ENCODE data around the gene LHB. TPM values are rescaled to one million over a fixed set of nuclear protein-coding genes. Genes with fewer than 3 reads are reported as not detected.
A peak's percentile ranks its signal among the peaks of the same experiment; 100 is the strongest.
"Not testable (repeated sequence)": the region's sequence is repeated elsewhere in the genome, so short reads cannot be mapped to it uniquely, and the experiment has no call there.

LHB gene
- total RNA-seq, 1 experiment from 2014 or later: 1.6 TPM

DNA sequence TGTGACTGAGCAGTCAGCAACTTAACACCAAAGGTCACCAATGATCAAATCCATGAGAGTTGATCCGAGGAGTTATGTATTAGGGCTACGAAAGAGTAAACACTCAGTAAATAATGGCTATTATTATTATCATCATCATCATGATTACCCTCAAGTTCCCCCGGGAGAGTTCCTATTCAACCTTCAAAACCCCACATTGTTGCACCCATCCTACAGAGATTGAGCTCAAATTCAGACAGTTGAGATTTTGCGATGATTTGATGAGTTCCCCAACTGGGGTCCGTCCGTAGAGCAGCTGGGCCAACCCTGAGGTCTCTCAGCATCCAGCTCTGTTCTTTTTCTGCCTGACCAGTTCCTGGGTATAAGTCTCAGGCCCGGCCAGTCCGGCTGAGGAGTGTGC is 21.2 kb upstream of the LHB start:
- H2AFZ ChIP-seq; POLR2A ChIA-PET (ENCODE audit: unreplicated experiment); DNase-seq; H3K27me3 ChIP-seq (ENCODE audit: insufficient read depth, low read depth); H3K27ac ChIP-seq; H3K4me3 ChIP-seq; intact Hi-C loops (cut with micrococcal nuclease; ENCODE audit: unreplicated experiment); CTCF ChIA-PET; H4K20me1 ChIP-seq (ENCODE audit: insufficient read depth); H3K9me2 ChIP-seq (ENCODE audit: insufficient read depth); H3K9me3 ChIP-seq (ENCODE audit: insufficient read depth, low read depth); H3K36me3 ChIP-seq (ENCODE audit: low read depth); H3K79me2 ChIP-seq (ENCODE audit: low read depth): not testable (repeated sequence)
- TSS peak; percentile 68 for BruUV-seq (replicated peaks)
- Histone ChIP-seq H3K4me1 (replicated peaks; ENCODE audit: insufficient read depth) (peaks cover 30% of the 10 kb centered on the region), H3F3A (ENCODE audit: insufficient read depth, low read depth) (peaks cover 11% of the 10 kb centered on the region; the same call in 1 of the 2 replicates), H3K4me2 (peak overlapping the region; percentile 38)

GRCh38 chr19:49036815-49037214 is 19.9 kb upstream of the LHB start, which contains the start of gene CGB1:
Gene CGB1 (minus strand): TSS chr19:49036895. CDS start chr19:49036711, 184 bp downstream.
- H3K27ac ChIP-seq; intact Hi-C loops (cut with micrococcal nuclease; ENCODE audit: unreplicated experiment); CTCF ChIA-PET; POLR2A ChIA-PET (ENCODE audit: unreplicated experiment); H3K4me3 ChIP-seq; H3K9me2 ChIP-seq (ENCODE audit: insufficient read depth); BruUV-seq (replicated peaks); H2AFZ ChIP-seq; H3K79me2 ChIP-seq (ENCODE audit: low read depth); H3K9me3 ChIP-seq (ENCODE audit: insufficient read depth, low read depth); H3K36me3 ChIP-seq (ENCODE audit: low read depth); H3K4me2 ChIP-seq; H3K27me3 ChIP-seq (ENCODE audit: insufficient read depth, low read depth); H4K20me1 ChIP-seq (ENCODE audit: insufficient read depth): not testable (repeated sequence)
- Histone ChIP-seq H3K4me1 (replicated peaks; ENCODE audit: insufficient read depth) (peaks cover 22% of the 10 kb centered on the region), H3F3A (ENCODE audit: insufficient read depth, low read depth) (peaks cover 11% of the 10 kb centered on the region; the same call in 1 of the 2 replicates)
- DNase-seq: peak in 1 of 2 experiments; percentile 67
- TF ChIP-seq, protein P1, sequence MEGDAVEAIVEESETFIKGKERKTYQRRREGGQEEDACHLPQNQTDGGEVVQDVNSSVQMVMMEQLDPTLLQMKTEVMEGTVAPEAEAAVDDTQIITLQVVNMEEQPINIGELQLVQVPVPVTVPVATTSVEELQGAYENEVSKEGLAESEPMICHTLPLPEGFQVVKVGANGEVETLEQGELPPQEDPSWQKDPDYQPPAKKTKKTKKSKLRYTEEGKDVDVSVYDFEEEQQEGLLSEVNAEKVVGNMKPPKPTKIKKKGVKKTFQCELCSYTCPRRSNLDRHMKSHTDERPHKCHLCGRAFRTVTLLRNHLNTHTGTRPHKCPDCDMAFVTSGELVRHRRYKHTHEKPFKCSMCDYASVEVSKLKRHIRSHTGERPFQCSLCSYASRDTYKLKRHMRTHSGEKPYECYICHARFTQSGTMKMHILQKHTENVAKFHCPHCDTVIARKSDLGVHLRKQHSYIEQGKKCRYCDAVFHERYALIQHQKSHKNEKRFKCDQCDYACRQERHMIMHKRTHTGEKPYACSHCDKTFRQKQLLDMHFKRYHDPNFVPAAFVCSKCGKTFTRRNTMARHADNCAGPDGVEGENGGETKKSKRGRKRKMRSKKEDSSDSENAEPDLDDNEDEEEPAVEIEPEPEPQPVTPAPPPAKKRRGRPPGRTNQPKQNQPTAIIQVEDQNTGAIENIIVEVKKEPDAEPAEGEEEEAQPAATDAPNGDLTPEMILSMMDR (conservative IDR thresholded peaks at IDR 0.05): peak; percentile 99

GRCh38 chr19:49031642-49032301 is 14.9 kb upstream of the LHB start, which contains the start of gene CGB2:
Gene CGB2 (plus strand): TSS chr19:49031890. CDS start chr19:49032096, 206 bp downstream.
- H3K27me3 ChIP-seq (ENCODE audit: insufficient read depth, low read depth); H3K79me2 ChIP-seq (ENCODE audit: low read depth); intact Hi-C loops (cut with micrococcal nuclease; ENCODE audit: unreplicated experiment); H3K9me2 ChIP-seq (ENCODE audit: insufficient read depth); H3K9me3 ChIP-seq (ENCODE audit: insufficient read depth, low read depth); H3K36me3 ChIP-seq (ENCODE audit: low read depth); H3F3A ChIP-seq (ENCODE audit: insufficient read depth, low read depth); H3K4me1 ChIP-seq (replicated peaks; ENCODE audit: insufficient read depth); BruUV-seq (replicated peaks); H3K4me2 ChIP-seq; H3K4me3 ChIP-seq; H3K27ac ChIP-seq; CTCF ChIA-PET; H4K20me1 ChIP-seq (ENCODE audit: insufficient read depth); POLR2A ChIA-PET (ENCODE audit: unreplicated experiment); H2AFZ ChIP-seq: not testable (repeated sequence)
- DNase-seq: peak; percentile 59 to 63
- TF ChIP-seq, protein P1 (conservative IDR thresholded peaks at IDR 0.05): peak; percentile 90

GRCh38 chr19:49030323-49030722 is 13.4 kb upstream of the LHB start:
- H2AFZ ChIP-seq; H3K79me2 ChIP-seq (ENCODE audit: low read depth); BruUV-seq (replicated peaks); H4K20me1 ChIP-seq (ENCODE audit: insufficient read depth); H3K27me3 ChIP-seq (ENCODE audit: insufficient read depth, low read depth); H3F3A ChIP-seq (ENCODE audit: insufficient read depth, low read depth); H3K36me3 ChIP-seq (ENCODE audit: low read depth); DNase-seq; H3K4me2 ChIP-seq; H3K4me3 ChIP-seq; H3K4me1 ChIP-seq (replicated peaks; ENCODE audit: insufficient read depth); H3K27ac ChIP-seq; H3K9me2 ChIP-seq (ENCODE audit: insufficient read depth); H3K9me3 ChIP-seq (ENCODE audit: insufficient read depth, low read depth); POLR2A ChIA-PET (ENCODE audit: unreplicated experiment); intact Hi-C loops (cut with micrococcal nuclease; ENCODE audit: unreplicated experiment): not testable (repeated sequence)
- CTCF ChIA-PET: interaction anchor here (0.6 kb wide), 1 partner anchor 44 kb away, joined by 3 read pairs; no protein-coding TSS in a partner anchor

DNA sequence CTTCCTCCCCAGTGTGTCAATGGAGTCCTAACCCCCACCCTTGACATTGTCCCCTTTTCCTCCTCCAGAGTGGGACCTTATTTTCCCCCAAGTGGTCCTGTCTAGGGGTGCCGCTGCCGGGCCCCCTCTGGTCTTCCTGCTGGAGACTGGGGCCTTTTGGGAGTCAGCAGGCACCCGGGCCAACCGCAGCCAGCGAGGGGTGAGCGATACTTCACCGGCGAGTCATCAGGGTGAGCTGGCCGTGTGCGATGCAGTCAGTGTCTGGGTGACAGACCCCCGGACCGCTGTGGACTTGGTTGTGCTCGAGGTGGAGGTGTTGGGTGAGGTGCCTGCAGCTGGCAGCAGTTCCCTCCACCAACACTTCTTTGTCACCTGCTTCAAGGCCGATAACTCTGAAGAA is 12.9 kb upstream of the LHB start:
- H3K9me3 ChIP-seq (ENCODE audit: insufficient read depth, low read depth); H3K9me2 ChIP-seq (ENCODE audit: insufficient read depth); H2AFZ ChIP-seq; H3K4me3 ChIP-seq; H3K4me2 ChIP-seq; H3K36me3 ChIP-seq (ENCODE audit: low read depth); H3F3A ChIP-seq (ENCODE audit: insufficient read depth, low read depth); H4K20me1 ChIP-seq (ENCODE audit: insufficient read depth); H3K4me1 ChIP-seq (replicated peaks; ENCODE audit: insufficient read depth); H3K79me2 ChIP-seq (ENCODE audit: low read depth); DNase-seq; BruUV-seq (replicated peaks); intact Hi-C loops (cut with micrococcal nuclease; ENCODE audit: unreplicated experiment); H3K27me3 ChIP-seq (ENCODE audit: insufficient read depth, low read depth); H3K27ac ChIP-seq: not testable (repeated sequence)
- ChIA-PET POLR2A (ENCODE audit: unreplicated experiment) (interaction anchor here (0.6 kb wide), 1 partner anchor 22 kb away, joined by 3 read pairs; no protein-coding TSS in a partner anchor), CTCF (interaction anchor here (0.6 kb wide), 1 partner anchor 44 kb away, joined by 3 read pairs; no protein-coding TSS in a partner anchor)

- DNase-seq; H3K9me3 ChIP-seq (ENCODE audit: insufficient read depth, low read depth); H3K27ac ChIP-seq; BruUV-seq (replicated peaks); H3K4me3 ChIP-seq; H3K4me1 ChIP-seq (replicated peaks; ENCODE audit: insufficient read depth); H3K27me3 ChIP-seq (ENCODE audit: insufficient read depth, low read depth); H3K36me3 ChIP-seq (ENCODE audit: low read depth); H3K79me2 ChIP-seq (ENCODE audit: low read depth); intact Hi-C loops (cut with micrococcal nuclease; ENCODE audit: unreplicated experiment); H3F3A ChIP-seq (ENCODE audit: insufficient read depth, low read depth); H4K20me1 ChIP-seq (ENCODE audit: insufficient read depth); CTCF ChIA-PET; H2AFZ ChIP-seq; POLR2A ChIA-PET (ENCODE audit: unreplicated experiment); H3K9me2 ChIP-seq (ENCODE audit: insufficient read depth); H3K4me2 ChIP-seq: not testable (repeated sequence)
Measured at GRCh38 chr19:49028686-49029085, 11.8 kb upstream of the LHB start.

Measured in PC-9 (cell line).